HG02623 (cell line): Measurements from ENCODE around the gene ERP44.
"Not testable (repeated sequence)": the region's sequence is repeated elsewhere in the genome, so short reads cannot be mapped to it uniquely, and the experiment has no call there.

Source experiments
- ATAC-seq: cut with Tn5 transposase; IDR thresholded peaks from one replicate; pipeline ENCODE4 v1.9.1; 2021; ENCODE audit warnings: moderate library complexity; ENCODE audit not compliant: unreplicated experiment

The ERP44 gene

DNA sequence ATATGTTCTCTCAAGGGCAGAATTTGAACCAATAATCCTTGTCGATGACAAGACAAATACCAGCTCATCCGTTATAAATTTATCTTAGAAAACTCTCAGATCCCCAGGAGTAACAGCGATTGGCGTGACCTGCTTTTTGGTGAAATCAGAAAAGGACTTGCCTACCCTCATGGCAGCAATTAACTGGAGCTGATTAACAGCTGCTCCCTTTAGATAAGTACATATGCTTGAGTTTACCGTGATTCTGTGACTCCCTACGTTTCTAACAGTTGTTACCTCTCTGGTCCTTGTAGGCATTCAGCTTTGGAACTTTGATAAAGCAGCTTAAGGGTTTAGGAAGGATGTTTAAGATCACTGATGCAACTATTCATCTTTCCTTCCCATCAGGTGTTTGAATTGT is 2.8 kb upstream of the ERP44 start:
- ATAC-seq = no peak

- no peak for ATAC-seq
These were observed 1.4 kb upstream of the ERP44 start for GRCh38 chr9:100100146-100100667.

- no peak for ATAC-seq
These were observed 882 bp upstream of the ERP44 start for GRCh38 chr9:100099722-100100042.

GRCh38 chr9:100098046-100098886 is 534 bp downstream of the ERP44 start:
- ATAC-seq = peak; percentile 3

DNA sequence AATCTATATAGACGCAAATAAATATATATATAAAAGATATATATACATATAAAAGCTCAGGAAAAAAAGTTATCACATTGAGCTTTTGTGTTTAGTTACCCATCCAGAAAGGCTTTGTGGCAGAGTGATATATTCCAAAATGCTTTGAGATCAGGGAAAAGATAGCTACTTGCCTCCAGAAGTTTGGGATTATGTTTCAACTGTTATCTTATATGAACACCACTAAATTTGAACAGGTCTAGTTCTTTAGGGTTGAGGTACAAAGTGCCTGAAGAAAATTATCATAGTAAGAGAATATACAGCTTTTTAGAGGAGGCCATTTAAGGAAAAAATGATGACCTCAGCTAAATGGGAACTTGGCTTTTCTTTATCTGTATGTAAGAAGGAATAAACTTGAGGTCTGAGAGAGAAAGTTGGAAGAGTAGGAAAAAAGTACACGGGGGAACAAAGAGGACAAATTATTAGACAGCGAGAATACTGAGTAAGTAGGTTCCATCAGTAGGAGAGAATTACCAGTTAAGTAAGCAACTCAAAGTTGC is 2.4 kb downstream of the ERP44 start:
- ATAC-seq = no peak

DNA sequence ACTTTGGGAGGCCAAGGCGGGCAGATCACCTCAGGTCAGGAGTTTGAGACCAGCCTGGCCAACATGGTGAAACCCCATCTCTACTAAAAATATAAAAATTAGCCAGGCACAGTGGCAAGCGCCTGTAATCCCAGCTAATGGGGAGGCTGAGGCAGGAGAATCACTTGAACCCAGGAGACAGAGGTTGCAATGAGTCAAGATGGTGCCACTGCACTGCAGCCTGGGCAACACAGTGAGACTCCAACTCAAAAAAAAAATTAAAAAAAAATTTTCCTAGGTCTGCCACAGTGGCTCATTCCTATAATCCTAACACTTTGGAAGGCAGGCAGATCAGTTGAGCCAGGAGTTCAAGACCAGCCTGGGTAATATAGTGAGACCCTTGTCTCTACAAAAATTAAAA is 4.4 kb downstream of the ERP44 start:
- ATAC-seq = not testable (repeated sequence)

DNA sequence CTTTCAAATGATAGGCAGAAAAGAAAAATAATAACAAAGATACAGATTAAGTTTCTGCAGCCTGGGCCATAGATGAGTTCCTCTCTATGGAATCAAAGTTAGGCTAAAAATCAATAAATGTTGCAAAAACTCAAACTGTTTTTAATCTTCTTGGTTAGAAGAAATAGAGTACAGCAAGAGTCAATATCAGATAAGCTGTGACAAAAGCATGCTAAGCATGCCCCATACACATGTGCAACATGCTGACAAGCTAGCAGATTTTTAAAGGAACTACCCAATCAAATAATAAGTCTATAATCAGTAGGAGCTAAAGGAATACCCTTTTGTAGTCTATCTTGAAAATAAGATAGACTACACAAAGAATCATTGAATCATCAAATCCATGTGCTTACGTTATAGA is 6.7 kb downstream of the ERP44 start:
- no peak for ATAC-seq

GRCh38 chr9:100091650-100092049 is 7.2 kb downstream of the ERP44 start:
- no peak for ATAC-seq

GRCh38 chr9:100090880-100091279 is 7.9 kb downstream of the ERP44 start:
- no peak for ATAC-seq

DNA sequence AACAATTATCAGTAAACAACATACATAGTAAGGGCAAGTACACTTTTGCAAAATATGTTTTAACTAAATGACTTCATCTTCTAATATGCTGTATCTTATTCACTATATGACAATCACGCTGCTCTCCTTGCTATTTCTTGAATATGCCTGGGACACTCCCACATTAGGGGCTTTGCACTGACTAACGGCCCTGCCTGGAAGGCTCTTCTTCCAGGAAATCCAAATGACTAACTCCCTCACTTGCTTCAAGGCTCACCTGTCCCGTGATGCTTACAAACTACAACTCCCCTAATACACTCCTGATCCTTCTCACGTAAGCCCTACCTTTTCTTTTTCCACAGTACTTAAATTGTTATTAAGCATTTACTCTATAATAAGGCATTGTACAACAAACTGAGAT is 10.6 kb downstream of the ERP44 start:
- ATAC-seq = no peak

DNA sequence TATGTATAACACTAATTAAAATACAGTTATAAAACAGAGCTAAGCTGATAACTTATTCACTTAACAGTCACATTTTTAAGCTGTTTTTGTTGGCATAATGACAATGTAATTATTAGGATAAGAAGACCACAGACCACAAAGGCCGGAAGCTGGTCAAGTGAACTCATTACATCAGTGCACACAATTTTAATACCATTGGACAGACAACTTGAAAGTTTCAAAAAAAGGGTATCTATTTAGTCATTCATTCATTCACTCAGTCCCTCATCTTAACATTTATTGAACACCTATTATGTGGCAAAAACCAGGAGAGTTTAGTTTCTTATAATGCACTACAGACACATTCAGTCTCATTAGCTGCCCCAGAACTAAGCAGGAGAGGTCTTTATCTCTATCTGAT is 11.6 kb downstream of the ERP44 start:
- no peak for ATAC-seq

DNA sequence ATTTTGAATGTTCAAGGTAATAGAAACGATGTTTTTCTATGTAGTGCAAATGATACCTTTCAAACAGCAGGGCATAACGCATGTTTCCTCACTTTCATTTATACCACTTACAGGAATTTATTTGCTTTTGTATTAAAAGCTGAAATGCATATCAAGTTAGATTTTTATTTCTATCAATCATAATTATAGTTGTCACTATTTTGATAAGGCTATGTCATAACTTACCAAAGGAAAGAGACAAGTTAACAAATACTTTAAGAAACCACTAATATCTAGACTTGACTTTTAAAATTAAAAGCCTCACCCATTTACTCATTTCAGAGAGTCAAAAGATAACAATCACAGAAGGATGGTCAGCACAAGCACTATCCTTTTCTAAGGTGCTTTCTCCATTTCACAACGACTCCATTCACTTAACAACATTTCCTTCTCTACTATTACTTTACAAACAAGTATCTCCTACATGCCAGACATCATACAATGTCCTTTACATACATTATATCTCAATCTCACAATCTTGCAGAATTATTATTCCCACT is 12.6 kb downstream of the ERP44 start:
- no peak for ATAC-seq

GRCh38 chr9:100084734-100085133 is 14.1 kb downstream of the ERP44 start:
- ATAC-seq = peak; percentile 75

DNA sequence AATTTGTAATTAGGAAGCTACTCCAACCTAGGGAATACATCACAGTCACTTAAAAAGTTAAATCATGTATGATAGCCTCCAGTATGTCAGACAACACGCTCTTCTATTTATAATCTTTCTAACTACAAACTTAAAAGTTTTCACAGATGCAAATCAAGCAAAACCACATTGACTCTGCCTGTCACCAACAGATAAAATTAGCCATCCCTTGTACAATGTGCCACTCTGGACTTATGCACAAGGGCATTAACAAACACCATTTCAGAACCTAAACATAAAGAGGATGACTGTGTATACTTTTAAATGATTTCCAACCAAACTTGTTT is 14.7 kb downstream of the ERP44 start:
- ATAC-seq = peak; percentile 36

GRCh38 chr9:100083448-100084127 is 15.2 kb downstream of the ERP44 start:
- peak; percentile 54 for ATAC-seq

DNA sequence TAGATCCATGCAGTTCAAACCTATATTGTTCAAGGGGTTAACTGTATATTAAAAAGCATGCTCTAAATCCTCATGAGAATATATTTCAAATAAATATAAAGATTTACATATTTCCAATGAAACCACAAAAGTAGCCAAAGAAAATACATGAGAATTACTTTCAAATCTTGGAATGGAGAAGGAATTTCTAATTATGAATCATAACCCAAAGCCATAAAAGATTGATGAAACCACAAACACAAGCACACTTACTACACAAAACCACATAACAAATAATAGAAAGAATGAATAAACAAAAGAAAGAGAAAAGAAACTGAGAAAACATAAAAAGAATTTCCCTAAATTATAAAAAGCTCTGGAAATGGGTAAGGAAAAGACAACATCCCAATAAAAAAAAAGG is 16.0 kb downstream of the ERP44 start:
- ATAC-seq = no peak

GRCh38 chr9:100076256-100076655 is 22.5 kb downstream of the ERP44 start:
- not testable (repeated sequence) for ATAC-seq

DNA sequence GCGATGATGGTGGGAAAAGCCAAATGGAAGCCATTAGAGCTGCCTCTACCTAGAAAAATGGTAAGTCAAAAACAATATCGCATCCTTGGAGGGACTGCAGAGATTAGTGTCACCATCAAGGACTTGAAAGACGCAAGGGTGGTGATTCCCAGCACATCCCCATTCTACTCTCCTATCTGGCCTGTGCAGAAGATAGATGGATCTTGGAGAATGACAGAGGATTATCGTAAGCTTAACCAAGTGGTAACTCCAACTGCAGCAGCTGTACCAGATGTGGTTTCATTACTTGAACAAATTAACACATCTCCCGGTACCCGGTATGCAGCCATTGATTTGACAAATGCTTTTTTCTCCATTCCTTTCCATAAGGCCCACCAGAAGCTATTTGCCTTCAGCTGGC is 23.8 kb downstream of the ERP44 start:
- no peak for ATAC-seq

DNA sequence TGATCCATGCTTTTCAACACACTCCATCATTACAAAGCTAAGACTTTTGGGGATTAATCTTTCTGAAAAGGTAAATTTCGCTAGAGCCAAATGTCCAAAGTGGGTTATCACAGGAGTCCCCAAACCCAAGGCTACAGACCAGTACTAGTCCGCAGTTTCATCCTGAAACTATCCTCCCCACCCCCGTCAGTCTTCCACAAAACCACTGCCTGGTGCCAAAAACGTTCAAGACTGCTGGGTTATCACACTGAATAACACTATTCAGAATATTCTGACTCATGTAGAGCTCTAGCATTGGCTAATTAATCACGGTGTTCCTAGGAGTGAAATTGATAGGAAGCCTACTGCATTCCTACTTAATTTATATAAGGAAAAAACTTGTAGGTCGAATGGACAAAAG is 24.7 kb downstream of the ERP44 start:
- ATAC-seq = no peak

DNA sequence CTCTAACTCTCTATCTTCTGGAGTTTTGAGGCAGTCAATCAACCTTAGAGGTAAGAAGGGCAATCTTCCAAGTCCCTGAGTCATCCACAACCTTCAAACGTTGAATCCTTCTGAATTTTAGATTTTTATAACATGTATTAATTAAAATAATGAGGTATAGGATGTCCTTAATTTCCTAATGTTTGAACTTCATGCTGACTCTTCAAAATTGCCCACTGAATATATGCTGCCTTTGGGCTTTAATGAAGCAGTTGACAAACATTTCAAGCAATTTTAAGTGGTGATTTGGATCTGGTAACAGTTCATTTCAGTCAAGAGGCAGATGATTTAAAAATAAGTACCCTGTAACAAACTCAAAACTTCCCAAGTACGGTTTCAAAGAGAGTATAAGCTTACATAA is 26.0 kb downstream of the ERP44 start:
- ATAC-seq = no peak

DNA sequence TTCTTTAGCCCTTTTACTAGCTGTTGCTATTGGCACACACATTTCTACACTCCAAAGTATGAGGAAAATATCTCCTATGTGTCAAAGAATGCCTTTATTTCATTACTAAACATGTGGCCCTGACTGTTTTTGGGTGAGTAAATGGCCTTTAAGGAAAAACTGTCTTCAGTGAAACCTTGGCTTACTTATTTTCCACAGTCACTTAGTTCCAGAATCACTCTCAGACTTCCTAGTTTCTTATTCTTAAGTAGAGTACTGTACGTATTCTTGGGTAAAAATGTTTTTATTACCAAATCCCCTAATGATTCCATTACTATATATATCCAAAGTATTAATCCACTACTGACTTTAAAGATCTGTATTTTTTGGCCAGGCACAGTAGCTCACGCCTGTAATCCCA is 27.5 kb downstream of the ERP44 start:
- no peak for ATAC-seq
